Gastroesophageal sphincter (tissue), 3 donors: ENCODE results near the gene LRFN2.

Source experiments
- POLR2AphosphoS5 ChIP-seq: sonication (generic); formaldehyde crosslinking; IDR thresholded peaks from one replicate; pipeline ENCODE4 v1.6.1; 2017; ENCODE audit warnings: antibody characterized with exemption
- TF ChIP-seq, protein P1 (sequence below), 4 experiments: fragments of 200-600 bp in 2 of 4; fragments of 450-650 bp in 2 of 4; sonication (generic) in 1 of 4; IDR thresholded peaks; one replicate each; pipeline ENCODE4 v1.5.1; 2017 to 2019; ENCODE audit warnings: antibody characterized with exemption in 4 of 4, mild to moderate bottlenecking in 2 of 4, moderate library complexity in 2 of 4

DNA sequence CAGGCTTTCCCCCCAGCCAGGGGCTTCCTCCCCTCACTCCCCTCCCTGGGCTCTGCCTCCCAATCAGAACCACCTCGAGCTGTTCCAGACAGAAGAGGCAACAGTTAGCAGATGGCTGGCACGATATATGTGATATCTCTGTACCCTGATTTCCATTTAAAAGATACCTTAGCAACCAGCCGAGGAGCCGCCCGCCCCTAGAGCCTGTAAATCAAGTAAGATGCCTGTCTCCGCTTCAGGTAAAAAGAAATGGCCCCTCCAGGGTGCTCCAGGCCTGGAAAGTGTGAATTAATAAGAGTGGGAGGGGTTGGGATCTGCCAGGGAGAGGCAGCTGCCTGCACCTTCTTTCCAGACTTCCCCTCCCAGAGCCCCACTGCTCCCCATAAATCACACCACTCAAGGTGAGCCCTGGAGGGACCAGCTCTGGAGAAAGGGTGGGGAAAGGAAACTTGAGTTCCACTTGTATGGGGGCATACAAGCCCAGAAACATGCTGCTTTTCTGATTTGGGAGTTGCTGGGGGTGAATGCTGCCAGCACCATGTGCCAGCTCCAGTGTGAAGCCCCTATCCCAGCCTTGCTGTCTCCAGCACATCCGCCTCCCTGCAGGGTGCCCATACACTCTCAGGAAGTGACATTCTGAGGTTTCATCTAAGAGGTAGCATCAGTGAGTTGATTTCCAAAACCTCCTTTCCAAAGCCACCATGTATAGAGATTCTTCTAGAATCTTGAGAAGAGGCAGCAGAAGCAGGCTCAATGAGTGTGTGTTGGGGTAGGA lies 148.0 kb downstream of the LRFN2 start:
- TF ChIP-seq, protein P1, sequence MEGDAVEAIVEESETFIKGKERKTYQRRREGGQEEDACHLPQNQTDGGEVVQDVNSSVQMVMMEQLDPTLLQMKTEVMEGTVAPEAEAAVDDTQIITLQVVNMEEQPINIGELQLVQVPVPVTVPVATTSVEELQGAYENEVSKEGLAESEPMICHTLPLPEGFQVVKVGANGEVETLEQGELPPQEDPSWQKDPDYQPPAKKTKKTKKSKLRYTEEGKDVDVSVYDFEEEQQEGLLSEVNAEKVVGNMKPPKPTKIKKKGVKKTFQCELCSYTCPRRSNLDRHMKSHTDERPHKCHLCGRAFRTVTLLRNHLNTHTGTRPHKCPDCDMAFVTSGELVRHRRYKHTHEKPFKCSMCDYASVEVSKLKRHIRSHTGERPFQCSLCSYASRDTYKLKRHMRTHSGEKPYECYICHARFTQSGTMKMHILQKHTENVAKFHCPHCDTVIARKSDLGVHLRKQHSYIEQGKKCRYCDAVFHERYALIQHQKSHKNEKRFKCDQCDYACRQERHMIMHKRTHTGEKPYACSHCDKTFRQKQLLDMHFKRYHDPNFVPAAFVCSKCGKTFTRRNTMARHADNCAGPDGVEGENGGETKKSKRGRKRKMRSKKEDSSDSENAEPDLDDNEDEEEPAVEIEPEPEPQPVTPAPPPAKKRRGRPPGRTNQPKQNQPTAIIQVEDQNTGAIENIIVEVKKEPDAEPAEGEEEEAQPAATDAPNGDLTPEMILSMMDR (IDR thresholded peaks at IDR 0.05) = no peak
- no peak for TF ChIP-seq POLR2AphosphoS5
